Common myeloid progenitor, CD34-positive (primary cell): Measurements from ENCODE around the gene STK32C.

Experiments used
- CTCF ChIA-PET: fragments of 350-600 bp; sonication (Branson Sonifier 250); formaldehyde crosslinking; loops from one replicate; lab custom pipeline; 2021; ENCODE audit warnings: antibody characterized with exemption; lab: Charles Lee
- POLR2A ChIA-PET: fragments of 350-600 bp; sonication (Branson Sonifier 250); formaldehyde crosslinking; loops from one replicate; lab custom pipeline; 2021; ENCODE audit warnings: antibody characterized with exemption; lab: Charles Lee
- DNase-seq, 3 donors: peaks; one replicate each; pipeline versions ENCODE4 v3.0.0 to v3.0.0-alpha.2; 2013
- H3K27ac ChIP-seq, 2 experiments: 1 replicate in 1 of 2; 2 replicates in 1 of 2; pipeline ENCODE4 v1.7.0; 2013; ENCODE audit warnings: inconsistent platforms in 2 of 2, low read length in 2 of 2, mild to moderate bottlenecking in 2 of 2, low read depth in 1 of 2, moderate library complexity in 1 of 2; ENCODE audit not compliant: severe bottlenecking in 2 of 2, insufficient read depth in 1 of 2, poor library complexity in 1 of 2
- H3K27me3 ChIP-seq, 5 experiments: replicated peaks in 2 of 5; 1 replicate in 3 of 5; 2 replicates in 2 of 5; pipeline versions ENCODE4 v1.6.1 to v1.7.0; 2013; ENCODE audit warnings: low read length in 4 of 5, mild to moderate bottlenecking in 2 of 5, moderate library complexity in 2 of 5, inconsistent platforms in 1 of 5; ENCODE audit not compliant: insufficient read depth in 5 of 5, control insufficient read depth in 4 of 5
- H3K36me3 ChIP-seq, 4 experiments: 1 replicate in 2 of 4; 2 replicates in 2 of 4; pipeline versions ENCODE4 v1.6.1 to v1.7.0; 2013; ENCODE audit warnings: low read length in 3 of 4, control low read depth in 1 of 4, mild to moderate bottlenecking in 1 of 4; ENCODE audit not compliant: control insufficient read depth in 4 of 4, insufficient read depth in 4 of 4
- H3K4me1 ChIP-seq, 4 experiments: 1 replicate in 3 of 4; 2 replicates in 1 of 4; pipeline versions ENCODE4 v1.6.1 to v1.7.1; 2013; ENCODE audit warnings: low read length in 3 of 4, mild to moderate bottlenecking in 3 of 4, control low read depth in 1 of 4, inconsistent platforms in 1 of 4, moderate library complexity in 1 of 4; ENCODE audit not compliant: control insufficient read depth in 4 of 4, insufficient read depth in 4 of 4; ENCODE audit errors: control extremely low read depth in 1 of 4
- H3K4me3 ChIP-seq, 7 experiments: 1 replicate in 4 of 7; 2 replicates in 3 of 7; pipeline versions ENCODE4 v1.5.1 to v1.7.0; 2013; ENCODE audit warnings: mild to moderate bottlenecking in 7 of 7, low read length in 6 of 7, moderate library complexity in 6 of 7, inconsistent platforms in 2 of 7, low read depth in 2 of 7, control low read depth in 1 of 7; ENCODE audit not compliant: insufficient read depth in 4 of 7, control insufficient read depth in 1 of 7; ENCODE audit errors: extremely low read depth in 1 of 7
- H3K9me3 ChIP-seq, 5 experiments: 1 replicate in 4 of 5; 2 replicates in 1 of 5; pipeline versions ENCODE4 v1.6.1 to v1.7.1; 2013; ENCODE audit warnings: low read length in 4 of 5, mild to moderate bottlenecking in 2 of 5, inconsistent platforms in 1 of 5, low read depth in 1 of 5, moderate library complexity in 1 of 5; ENCODE audit not compliant: control insufficient read depth in 4 of 5, insufficient read depth in 2 of 5; ENCODE audit errors: control extremely low read depth in 1 of 5
- WGBS: methylation state at CpG from one replicate; pipeline ENCODE4 v1.1.5; 2013; ENCODE audit not compliant: insufficient coverage; 5-methylcytosine and 5-hydroxymethylcytosine counted together

STK32C gene

DNA sequence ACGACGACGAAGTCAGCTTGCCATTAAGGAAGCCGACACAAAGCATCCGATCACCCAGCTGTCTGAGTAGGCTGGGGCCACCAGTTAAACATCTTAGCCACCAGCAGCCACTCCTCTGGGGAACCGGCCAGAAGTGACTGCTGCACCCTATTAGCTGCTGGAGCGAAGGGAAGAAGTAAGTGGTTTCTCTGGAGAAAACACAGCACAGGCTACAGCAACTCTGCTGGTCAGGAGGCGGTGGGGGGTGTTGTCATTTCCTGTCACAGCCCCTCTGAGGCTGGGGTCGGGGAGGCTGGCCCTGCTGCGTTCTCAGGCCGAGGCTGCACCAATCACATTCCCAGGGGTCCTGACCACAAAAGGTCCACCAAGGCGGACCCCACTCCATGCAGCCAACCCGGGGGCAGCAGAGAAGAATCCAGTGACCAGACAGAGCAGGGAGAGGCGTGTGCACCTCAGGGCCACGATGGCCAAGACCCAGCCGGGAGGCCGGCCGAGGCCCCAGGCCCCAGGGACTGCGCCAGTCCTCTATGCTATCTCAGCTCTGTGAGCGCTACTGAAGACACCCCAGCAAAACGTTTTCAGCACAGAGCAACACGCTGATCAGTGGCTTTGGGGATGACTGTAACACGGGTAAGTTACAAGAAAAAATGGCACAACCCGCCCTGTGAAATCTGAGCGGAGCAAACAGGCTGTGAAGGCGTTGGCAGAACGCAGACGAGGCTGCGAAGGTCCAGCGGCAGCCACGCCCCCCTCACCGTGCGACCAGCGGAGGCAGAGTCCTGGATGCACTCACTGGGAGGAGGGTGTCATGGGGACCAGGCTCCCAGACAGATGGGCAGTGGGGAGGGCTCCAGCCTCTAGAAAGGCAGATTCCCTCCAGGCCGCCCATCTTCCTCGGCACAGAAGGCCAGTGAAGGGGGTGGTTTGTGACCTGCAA, 24.8 kb downstream of the STK32C start:
- WGBS, result 94% methylated on average over 34 of the region's 36 CpGs
- CTCF ChIA-PET, result no interaction called here
- Histone ChIP-seq H3K27ac (no peak overlapping the region), H3K36me3 (no peaks in the 10 kb centered on the region), H3K9me3 (no peaks in the 10 kb centered on the region), H3K4me1 (no peaks in the 10 kb centered on the region), H3K4me3 (no peak overlapping the region), H3K27me3 (no peaks in the 10 kb centered on the region)
- DNase-seq, result no peak
- POLR2A ChIA-PET, result no interaction called here

DNA sequence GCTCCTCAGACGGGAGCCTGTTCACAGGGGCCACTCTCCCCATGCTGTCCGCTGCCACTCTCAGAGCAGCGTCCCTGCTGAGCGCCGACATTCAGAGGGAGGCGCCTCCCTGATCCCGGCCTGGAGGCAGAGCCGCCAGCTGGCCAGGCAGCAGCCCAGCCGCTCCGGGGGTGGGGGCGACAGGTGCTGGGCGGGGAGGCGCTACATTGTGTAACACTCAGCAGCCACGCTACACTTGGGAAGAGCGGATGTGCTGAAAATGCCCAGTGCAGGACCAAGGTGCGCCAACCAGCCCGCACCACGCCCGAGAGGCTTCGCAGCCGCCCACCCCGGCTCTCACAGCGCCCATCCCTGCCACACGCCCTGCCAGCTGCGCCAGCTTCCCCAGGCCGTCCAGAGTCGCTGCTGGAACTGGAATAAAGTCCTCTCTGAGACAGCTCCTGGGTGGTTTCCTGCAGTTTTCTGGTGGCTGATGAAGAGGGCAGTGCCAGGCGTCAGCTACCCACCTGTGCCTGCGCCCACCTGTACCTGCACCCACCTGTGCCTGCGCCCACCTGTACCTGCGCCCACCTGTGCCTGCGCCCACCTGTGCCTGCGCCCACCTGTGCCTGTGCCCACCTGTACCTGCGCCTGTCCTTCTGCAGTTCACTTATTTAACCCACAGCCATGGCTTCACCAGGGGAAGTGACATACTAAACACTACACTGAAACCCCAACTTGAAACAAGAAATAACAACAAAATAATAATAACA, 25.7 kb downstream of the STK32C start:
- no peaks in the 10 kb centered on the region for H3K36me3 ChIP-seq

DNA sequence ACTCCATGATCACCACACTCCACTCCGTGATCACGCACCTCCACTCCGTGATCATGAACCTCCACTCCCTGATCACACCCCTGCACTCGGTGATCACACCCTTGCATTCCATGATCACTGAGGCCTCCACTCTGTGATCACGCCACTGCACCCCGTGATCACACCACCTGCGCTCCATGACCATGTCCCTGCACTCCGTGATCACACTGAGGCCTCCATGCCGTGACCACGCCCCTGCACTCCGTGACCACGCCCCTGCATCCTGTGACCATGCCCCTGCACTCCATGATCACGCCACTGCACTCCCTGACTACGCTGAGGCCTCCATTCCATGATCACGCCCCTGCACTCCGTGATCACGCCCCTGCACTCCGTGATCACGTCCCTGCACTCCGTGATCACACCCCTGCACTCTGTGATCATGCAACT, 27.1 kb downstream of the STK32C start:
- no peaks in the 10 kb centered on the region for H3K27me3 ChIP-seq
- no peaks in the 10 kb centered on the region for H3K4me1 ChIP-seq
- ChIA-PET POLR2A (no interaction called here), CTCF (no interaction called here)
- no peak overlapping the region for H3K27ac ChIP-seq
- H3K4me3 ChIP-seq, result no peak overlapping the region
- H3K9me3 ChIP-seq, result no peaks in the 10 kb centered on the region
- 97% methylated on average over 18 of the region's 20 CpGs for WGBS
- no peaks in the 10 kb centered on the region for H3K36me3 ChIP-seq
- no peak for DNase-seq

More for the DNA sequence above, 25.7 kb downstream of the STK32C start:
- H3K4me1 ChIP-seq, result no peaks in the 10 kb centered on the region
- CTCF ChIA-PET, result no interaction called here
- no peak overlapping the region for H3K27ac ChIP-seq
- DNase-seq, result no peak
- WGBS, result 93% methylated on average over 27 of the region's 34 CpGs
- no peaks in the 10 kb centered on the region for H3K9me3 ChIP-seq
- H3K4me3 ChIP-seq, result no peak overlapping the region
- no peaks in the 10 kb centered on the region for H3K27me3 ChIP-seq
- POLR2A ChIA-PET, result interaction anchor here (0.6 kb wide), 1 partner anchor 209 kb away, joined by 5 read pairs; no protein-coding TSS in a partner anchor

DNA sequence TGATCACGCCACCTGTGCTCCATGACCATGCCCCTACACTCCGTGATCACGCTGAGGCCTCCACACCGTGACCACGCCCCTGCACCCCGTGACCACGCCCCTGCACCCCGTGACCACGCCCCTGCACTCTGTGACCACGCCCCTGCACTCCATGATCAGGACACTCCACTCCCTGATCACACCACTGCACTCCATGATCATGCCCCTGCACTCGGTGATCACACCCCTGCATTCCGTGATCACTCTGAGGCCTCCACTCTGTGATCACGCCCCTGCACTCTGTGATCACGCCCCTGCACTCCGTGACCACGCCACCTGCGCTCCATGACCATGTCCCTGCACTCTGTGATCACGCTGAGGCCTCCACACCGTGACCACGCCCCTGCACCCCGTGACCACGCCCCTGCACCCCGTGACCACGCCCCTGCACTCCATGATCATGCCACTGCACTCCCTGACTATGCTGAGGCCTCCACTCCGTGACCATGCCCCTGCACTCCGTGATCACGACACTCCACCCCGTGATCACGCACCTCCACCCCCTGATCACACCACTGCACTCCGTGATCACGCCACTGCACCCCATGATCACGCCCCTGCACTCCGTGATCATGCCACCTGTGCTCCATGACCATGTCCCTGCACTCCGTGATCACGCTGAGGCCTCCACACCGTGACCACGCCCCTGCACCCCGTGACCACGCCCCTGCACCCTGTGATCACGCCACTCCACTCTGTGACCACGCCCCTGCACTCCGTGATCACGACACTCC, 27.7 kb downstream of the STK32C start:
- Histone ChIP-seq H3K4me1 (no peaks in the 10 kb centered on the region), H3K27ac (no peak overlapping the region), H3K9me3 (no peaks in the 10 kb centered on the region), H3K4me3 (no peak overlapping the region), H3K36me3 (no peaks in the 10 kb centered on the region), H3K27me3 (no peaks in the 10 kb centered on the region)
- WGBS, result 94% methylated on average over 37 of the region's 43 CpGs
- no peak for DNase-seq
- ChIA-PET POLR2A (no interaction called here), CTCF (no interaction called here)

DNA sequence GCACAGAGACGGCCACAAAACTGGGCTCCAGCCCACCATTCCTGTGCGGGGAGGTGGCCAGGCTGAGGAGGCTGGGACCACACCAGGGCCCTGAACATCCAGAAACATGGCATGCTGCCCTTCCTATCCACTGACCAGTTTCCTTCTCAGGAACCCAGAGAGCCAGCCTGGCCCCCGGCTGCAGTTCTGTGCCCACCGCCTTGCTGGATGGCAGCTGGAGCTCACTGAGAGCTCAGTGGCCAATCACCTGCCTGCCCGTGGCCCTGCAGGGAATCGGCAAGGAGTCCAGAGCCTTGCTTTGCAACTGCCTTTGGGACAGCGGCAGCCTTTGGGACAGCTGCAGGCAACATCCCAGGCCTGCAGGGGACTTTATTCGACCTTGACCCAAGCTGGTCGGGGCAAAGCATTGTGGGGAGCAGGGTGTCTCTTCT, 30.4 kb downstream of the STK32C start:
- no peak overlapping the region for H3K27ac ChIP-seq
- ChIA-PET CTCF (no interaction called here), POLR2A (no interaction called here)
- WGBS, result 95% methylated on average over 7 of the region's 9 CpGs
- DNase-seq, result no peak
- no peaks in the 10 kb centered on the region for H3K27me3 ChIP-seq
- no peaks in the 10 kb centered on the region for H3K4me1 ChIP-seq
- H3K9me3 ChIP-seq, result no peaks in the 10 kb centered on the region
- H3K36me3 ChIP-seq, result no peaks in the 10 kb centered on the region
- no peak overlapping the region for H3K4me3 ChIP-seq

DNA sequence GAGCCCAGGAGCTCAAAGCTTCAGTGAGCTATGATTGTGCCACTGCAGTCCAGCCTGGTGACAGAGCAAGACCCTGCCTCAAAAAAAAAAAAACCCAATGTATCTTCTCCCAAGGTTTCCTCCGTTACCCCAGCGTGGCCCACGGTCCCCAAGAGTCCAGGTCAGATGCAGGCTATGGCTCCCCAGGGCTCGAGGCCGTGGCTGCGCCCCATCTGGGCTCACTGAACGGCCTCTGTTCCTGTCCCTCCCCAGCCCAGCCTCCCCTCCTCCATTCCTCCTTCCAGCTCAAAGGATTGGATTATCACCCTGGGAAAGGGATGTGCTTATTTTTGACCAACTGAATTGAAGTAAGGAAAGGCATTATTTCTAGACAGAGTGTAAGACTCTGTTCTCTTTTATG, 31.0 kb downstream of the STK32C start:
- POLR2A ChIA-PET, result interaction anchor here (0.6 kb wide), 1 partner anchor 59 kb away, joined by 3 read pairs; no protein-coding TSS in a partner anchor
- Histone ChIP-seq H3K27me3 (no peaks in the 10 kb centered on the region), H3K4me1 (no peaks in the 10 kb centered on the region)

More for the DNA sequence above, 31.0 kb downstream of the STK32C start:
- H3K27ac ChIP-seq, result no peak overlapping the region
- CTCF ChIA-PET, result interaction anchor here (0.7 to 0.8 kb wide), 3 partner anchors 179 to 378 kb away, joined by 3 to 5 read pairs (median 3); no protein-coding TSS in a partner anchor
- H3K36me3 ChIP-seq, result no peaks in the 10 kb centered on the region
- WGBS, result 100% methylated on average over 1 of the region's 7 CpGs
- no peaks in the 10 kb centered on the region for H3K9me3 ChIP-seq
- no peak for DNase-seq
- H3K4me3 ChIP-seq, result no peak overlapping the region
